SU-DHL-6 (cell line): ENCODE results near the gene RFXANK.

Experiments
- H2AFZ ChIP-seq: fragments of 200-600 bp; sonication (generic); 2 replicates; pipeline ENCODE4 v1.6.1; 2014; ENCODE audit warnings: low read depth, mild to moderate bottlenecking, moderate library complexity, mixed read lengths, antibody characterized with exemption, low read length; ENCODE audit not compliant: severe bottlenecking
- H3F3A ChIP-seq: fragments of 200-600 bp; shearing (Covaris generic); 2 replicates; pipeline ENCODE4 v1.6.0; 2016; ENCODE audit warnings: antibody characterized with exemption, mild to moderate bottlenecking; ENCODE audit not compliant: insufficient read depth
- H3K27ac ChIP-seq: fragments of 200-600 bp; sonication (generic); 2 replicates; pipeline ENCODE4 v1.5.1; 2016; ENCODE audit warnings: low read depth, mild to moderate bottlenecking, low read length, moderate library complexity, mixed read lengths
- H3K27me3 ChIP-seq: fragments of 200-600 bp; sonication (generic), shearing (Covaris generic); 2 replicates; pipeline ENCODE4 v1.6.0; 2014; ENCODE audit warnings: mild to moderate bottlenecking, low read length
- H3K36me3 ChIP-seq: fragments of 200-600 bp; sonication (generic); 2 replicates; pipeline ENCODE4 v1.6.1; 2014; ENCODE audit warnings: mild to moderate bottlenecking, low read length, mixed read lengths
- H3K4me2 ChIP-seq: fragments of 300-600, 200-600 bp; shearing (Covaris generic), sonication (generic); 2 replicates; pipeline ENCODE4 v1.6.0; 2014; ENCODE audit warnings: low read length, low read depth, mild to moderate bottlenecking; ENCODE audit not compliant: poor library complexity, severe bottlenecking
- H3K4me3 ChIP-seq: fragments of 200-600 bp; sonication (generic); 2 replicates; pipeline ENCODE4 v1.5.1; 2014; ENCODE audit warnings: antibody characterized with exemption, low read length, mild to moderate bottlenecking, mixed read lengths; ENCODE audit not compliant: insufficient read depth, poor library complexity, severe bottlenecking
- H3K79me2 ChIP-seq: fragments of 200-600 bp; sonication (generic); 2 replicates; pipeline ENCODE4 v1.6.1; 2014; ENCODE audit warnings: mild to moderate bottlenecking, low read length, moderate library complexity; ENCODE audit not compliant: insufficient read depth
- H3K9ac ChIP-seq: fragments of 200-600 bp; sonication (generic); 2 replicates; pipeline ENCODE4 v1.7.0; 2014; ENCODE audit warnings: mild to moderate bottlenecking, low read length
- H3K9me2 ChIP-seq: fragments of 200-600 bp; sonication (generic); replicated peaks from 2 replicates; pipeline ENCODE4 v1.6.1; 2014; ENCODE audit warnings: low read length; ENCODE audit not compliant: insufficient read depth
- H3K9me3 ChIP-seq: fragments of 200-600 bp; sonication (generic); 2 replicates; pipeline ENCODE4 v1.6.1; 2014; ENCODE audit warnings: low read length, mixed read lengths; ENCODE audit not compliant: insufficient read depth
- H4K20me1 ChIP-seq: fragments of 200-600 bp; sonication (generic); 2 replicates; pipeline ENCODE4 v1.6.1; 2014; ENCODE audit warnings: low read depth, mild to moderate bottlenecking, antibody characterized with exemption, low read length, moderate library complexity, mixed read lengths
- EZH2phosphoT487 ChIP-seq: fragments of 200-600 bp; sonication (generic), shearing (Covaris generic); conservative IDR thresholded peaks from 2 replicates; pipeline ENCODE4 v1.6.1; 2018; ENCODE audit warnings: mild to moderate bottlenecking, antibody characterized with exemption, low read length, moderate library complexity, mixed read lengths
- TF ChIP-seq, protein P1 (sequence below): fragments of 200-600 bp; sonication (generic); IDR thresholded peaks from one replicate; pipeline ENCODE4 v1.5.1; 2017; ENCODE audit warnings: antibody characterized with exemption, mild to moderate bottlenecking, low read length, moderate library complexity; ENCODE audit not compliant: insufficient read depth, poor library complexity, severe bottlenecking

The RFXANK gene

DNA sequence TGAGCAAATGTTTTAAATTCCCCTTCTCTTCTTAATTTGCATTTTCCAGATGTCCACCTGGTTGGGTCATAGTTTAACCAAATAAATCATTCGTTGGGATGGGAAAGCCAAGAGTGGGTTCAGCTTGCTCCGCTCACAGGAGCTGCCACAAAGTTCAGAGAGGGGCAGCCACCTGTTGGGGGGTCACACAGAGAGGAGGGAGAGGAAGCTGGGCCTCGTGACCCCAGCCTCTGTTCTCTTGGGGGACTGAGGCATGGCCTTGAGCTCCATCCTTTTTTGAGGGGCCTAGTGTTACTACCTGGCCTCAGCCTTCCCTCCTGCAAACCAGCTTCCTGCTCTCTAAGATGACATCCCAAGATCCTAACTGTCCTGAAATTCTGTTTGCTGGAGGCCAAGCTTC, 24.4 kb upstream of the RFXANK start:
- H3K27ac ChIP-seq, result peak overlapping the region; percentile 99

DNA sequence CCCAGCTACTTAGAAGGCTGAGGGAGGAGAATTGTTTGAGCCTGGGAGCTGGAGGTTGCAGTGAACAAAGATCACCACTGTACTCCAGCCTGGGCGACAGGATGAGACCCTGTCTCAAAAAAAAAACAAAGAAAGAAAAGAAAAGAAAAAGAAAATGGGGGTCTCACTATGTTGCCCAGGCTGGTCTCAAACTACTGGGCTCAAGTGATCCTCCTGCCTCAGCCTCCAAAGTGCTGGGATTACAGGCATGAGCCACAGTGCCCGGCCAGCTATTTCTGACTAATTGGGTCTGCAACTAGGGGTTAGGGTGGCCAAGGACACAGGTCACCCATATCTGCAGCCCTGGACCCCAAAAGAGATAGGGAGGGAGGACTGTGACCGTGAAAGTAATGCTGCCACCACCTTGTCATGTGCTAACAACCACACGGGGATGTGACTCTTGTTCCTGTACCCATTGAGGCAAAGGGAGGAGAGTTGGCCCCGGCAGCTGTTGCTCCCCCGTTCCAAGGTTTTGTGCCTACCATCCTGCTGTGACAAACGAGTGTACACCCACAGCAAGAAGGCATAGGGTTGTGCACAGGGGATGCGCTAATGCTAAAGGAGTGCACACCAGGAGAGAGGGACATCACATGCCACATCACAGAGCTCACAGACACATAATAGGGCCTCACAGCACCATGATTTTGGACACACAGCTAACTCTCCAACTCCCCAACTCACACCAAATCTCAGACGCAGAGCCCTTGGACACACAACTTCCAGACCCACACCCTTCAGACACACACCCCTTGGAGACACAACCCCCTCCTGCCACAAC, 22.6 kb upstream of the RFXANK start:
- peaks cover 65% of the 10 kb centered on the region for H3F3A ChIP-seq
- H3K9me2 ChIP-seq, result no peaks in the 10 kb centered on the region
- no peaks in the 10 kb centered on the region for H3K27me3 ChIP-seq
- no peaks in the 10 kb centered on the region for H3K9me3 ChIP-seq
- no peaks in the 10 kb centered on the region for H4K20me1 ChIP-seq
- H2AFZ ChIP-seq, result no peak overlapping the region
- H3K79me2 ChIP-seq, result peaks cover 56% of the 10 kb centered on the region
- H3K4me3 ChIP-seq, result peak overlapping the region; percentile 81
- peak overlapping the region; percentile 96 for H3K4me2 ChIP-seq
- TF ChIP-seq EZH2phosphoT487, result no peak
- TF ChIP-seq, protein P1, sequence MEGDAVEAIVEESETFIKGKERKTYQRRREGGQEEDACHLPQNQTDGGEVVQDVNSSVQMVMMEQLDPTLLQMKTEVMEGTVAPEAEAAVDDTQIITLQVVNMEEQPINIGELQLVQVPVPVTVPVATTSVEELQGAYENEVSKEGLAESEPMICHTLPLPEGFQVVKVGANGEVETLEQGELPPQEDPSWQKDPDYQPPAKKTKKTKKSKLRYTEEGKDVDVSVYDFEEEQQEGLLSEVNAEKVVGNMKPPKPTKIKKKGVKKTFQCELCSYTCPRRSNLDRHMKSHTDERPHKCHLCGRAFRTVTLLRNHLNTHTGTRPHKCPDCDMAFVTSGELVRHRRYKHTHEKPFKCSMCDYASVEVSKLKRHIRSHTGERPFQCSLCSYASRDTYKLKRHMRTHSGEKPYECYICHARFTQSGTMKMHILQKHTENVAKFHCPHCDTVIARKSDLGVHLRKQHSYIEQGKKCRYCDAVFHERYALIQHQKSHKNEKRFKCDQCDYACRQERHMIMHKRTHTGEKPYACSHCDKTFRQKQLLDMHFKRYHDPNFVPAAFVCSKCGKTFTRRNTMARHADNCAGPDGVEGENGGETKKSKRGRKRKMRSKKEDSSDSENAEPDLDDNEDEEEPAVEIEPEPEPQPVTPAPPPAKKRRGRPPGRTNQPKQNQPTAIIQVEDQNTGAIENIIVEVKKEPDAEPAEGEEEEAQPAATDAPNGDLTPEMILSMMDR, result no peak
- peak overlapping the region; percentile 94 for H3K9ac ChIP-seq
- H3K36me3 ChIP-seq, result peaks cover 4% of the 10 kb centered on the region
- H3K27ac ChIP-seq, result peak overlapping the region; percentile 99

More for the DNA sequence above, 24.4 kb upstream of the RFXANK start:
- peaks cover 77% of the 10 kb centered on the region for H3F3A ChIP-seq
- no peaks in the 10 kb centered on the region for H3K9me3 ChIP-seq
- H3K36me3 ChIP-seq, result peaks cover 4% of the 10 kb centered on the region
- peak overlapping the region; percentile 96 for H3K4me2 ChIP-seq
- H3K9ac ChIP-seq, result peak overlapping the region; percentile 94
- no peaks in the 10 kb centered on the region for H4K20me1 ChIP-seq
- no peak for TF ChIP-seq EZH2phosphoT487
- TF ChIP-seq, protein P1, result no peak
- no peak overlapping the region for H2AFZ ChIP-seq
- H3K9me2 ChIP-seq, result no peaks in the 10 kb centered on the region
- H3K27me3 ChIP-seq, result no peaks in the 10 kb centered on the region
- peaks cover 75% of the 10 kb centered on the region for H3K79me2 ChIP-seq
- H3K4me3 ChIP-seq, result peak overlapping the region; percentile 81

DNA sequence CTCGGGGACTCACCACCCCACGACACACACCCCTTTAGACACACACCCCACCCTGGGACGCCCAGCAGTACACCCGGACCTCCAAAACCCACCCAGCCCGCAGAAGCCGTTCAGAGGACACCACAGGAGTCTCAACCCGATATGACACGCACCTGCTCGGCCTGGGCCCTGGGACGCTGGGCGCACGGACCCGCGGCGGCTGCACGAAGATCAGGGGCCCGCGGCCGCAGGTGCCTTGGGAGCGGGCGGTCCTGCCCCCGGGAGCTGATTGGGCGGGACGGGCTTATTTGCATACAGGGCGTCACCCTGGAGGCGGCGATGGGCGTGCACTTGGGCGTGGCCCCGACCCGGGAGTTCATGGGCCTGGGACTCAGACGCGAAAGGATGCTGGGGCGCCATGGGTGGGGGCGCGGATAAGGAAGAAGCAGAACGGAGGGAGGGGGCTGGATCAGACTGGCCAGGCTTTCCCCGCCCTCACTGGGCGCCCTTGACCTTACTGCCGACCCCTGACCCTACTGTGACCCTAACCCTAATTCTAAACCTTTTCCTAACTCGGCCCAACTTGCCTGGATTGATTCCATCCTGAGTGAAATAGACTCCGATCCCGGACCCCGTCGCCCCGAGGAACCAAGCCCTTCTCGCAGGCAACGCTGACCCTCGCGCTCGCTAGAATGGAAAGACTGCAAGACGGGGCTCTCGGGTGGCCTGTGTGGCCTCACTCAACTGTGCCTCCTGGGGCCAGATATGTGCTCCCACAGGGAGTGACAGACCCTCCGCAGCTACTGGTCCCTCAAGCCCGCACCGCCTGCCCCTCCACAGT, 21.8 kb upstream of the RFXANK start, which contains the start of gene MEF2B:
Gene MEF2B (minus strand): TSS at position 211 of the 820 bp plus-strand sequence. CDS start 19,528 bp downstream, outside the sequence.
- no peaks in the 10 kb centered on the region for H3K9me3 ChIP-seq
- peak within 1 kb of the TSS; percentile 96 for H3K4me2 ChIP-seq
- H3K4me3 ChIP-seq, result peak within 1 kb of the TSS; percentile 81
- H3K27ac ChIP-seq, result peak within 1 kb of the TSS; percentile 99
- H3K9me2 ChIP-seq, result no peaks in the 10 kb centered on the region
- peaks cover 57% of the 10 kb centered on the region for H3F3A ChIP-seq
- peaks cover 48% of the 10 kb centered on the region for H3K79me2 ChIP-seq
- peaks cover 4% of the 10 kb centered on the region for H3K36me3 ChIP-seq
- peak within 1 kb of the TSS; percentile 94 for H3K9ac ChIP-seq
- no peak within 1 kb of the TSS for H2AFZ ChIP-seq
- TF ChIP-seq, protein P1, result no peak
- TF ChIP-seq EZH2phosphoT487, result no peak
- H4K20me1 ChIP-seq, result no peaks in the 10 kb centered on the region
- no peaks in the 10 kb centered on the region for H3K27me3 ChIP-seq
